Measurements from ENCODE around the gene CAMSAP3. TPM values are rescaled to one million over a fixed set of nuclear protein-coding genes. Genes with fewer than 3 reads are reported as not detected.
"Not testable (repeated sequence)": the region's sequence is repeated elsewhere in the genome, so short reads cannot be mapped to it uniquely, and the experiment has no call there.

CAMSAP3 gene
- polyA plus RNA-seq, 1 donor: 0.45 TPM

GRCh38 chr19:7635670-7636069, 40.0 kb downstream of the CAMSAP3 start:
- no peak for DNase-seq

- no peak for DNase-seq
Measured at GRCh38 chr19:7636317-7636690, 40.6 kb downstream of the CAMSAP3 start.

GRCh38 chr19:7636691-7637373, 41.2 kb downstream of the CAMSAP3 start, which contains the start of gene STXBP2:
STXBP2 (plus strand) TSS chr19:7637110; CDS start chr19:7637150, 40 bp downstream.
- no peak for DNase-seq

GRCh38 chr19:7637374-7638256, 42.0 kb downstream of the CAMSAP3 start:
- DNase-seq: no peak

- no peak for DNase-seq
Measured at GRCh38 chr19:7638802-7639465, 43.3 kb downstream of the CAMSAP3 start.

- no peak for DNase-seq
Measured at GRCh38 chr19:7639863-7640348, 44.2 kb downstream of the CAMSAP3 start.

GRCh38 chr19:7640803-7641202, 45.1 kb downstream of the CAMSAP3 start:
- DNase-seq: no peak

- DNase-seq: no peak
Measured at GRCh38 chr19:7641290-7642276, 45.9 kb downstream of the CAMSAP3 start.

- DNase-seq: no peak
Measured at GRCh38 chr19:7642295-7643030, 46.8 kb downstream of the CAMSAP3 start.

- DNase-seq: no peak
Measured at GRCh38 chr19:7643031-7643415, 47.4 kb downstream of the CAMSAP3 start.

- DNase-seq: not testable (repeated sequence)
Measured at GRCh38 chr19:7643629-7644549, 48.2 kb downstream of the CAMSAP3 start.

- no peak for DNase-seq
Measured at GRCh38 chr19:7644550-7644877, 48.9 kb downstream of the CAMSAP3 start.

- no peak for DNase-seq
Measured at GRCh38 chr19:7645163-7645562, 49.5 kb downstream of the CAMSAP3 start.

GRCh38 chr19:7645656-7646425, 50.2 kb downstream of the CAMSAP3 start:
- DNase-seq: no peak

GRCh38 chr19:7646426-7646700, 50.7 kb downstream of the CAMSAP3 start:
- DNase-seq: no peak

- no peak for DNase-seq
Measured at GRCh38 chr19:7647156-7647555, 51.5 kb downstream of the CAMSAP3 start.

GRCh38 chr19:7648265-7649014, 52.8 kb downstream of the CAMSAP3 start:
- DNase-seq: no peak

GRCh38 chr19:7650148-7650547, 54.5 kb downstream of the CAMSAP3 start:
- DNase-seq: no peak

All from hindlimb muscle (tissue), 1 donor.